HL-60/S4 (cell line): ENCODE measurements around the gene FRMD8.

ENCODE experiments used
- in situ Hi-C: fragments of 300-500 bp; cut with MboI; formaldehyde crosslinking; loops from 2 replicates; pipeline ENCODE4 v1.14.3; 2022; ENCODE audit warnings: low sequenced_read_pairs

Gene FRMD8

GRCh38 chr11:65423516-65424204, 37.2 kb downstream of the FRMD8 start:
- in situ Hi-C loops, result no loop called here

DNA sequence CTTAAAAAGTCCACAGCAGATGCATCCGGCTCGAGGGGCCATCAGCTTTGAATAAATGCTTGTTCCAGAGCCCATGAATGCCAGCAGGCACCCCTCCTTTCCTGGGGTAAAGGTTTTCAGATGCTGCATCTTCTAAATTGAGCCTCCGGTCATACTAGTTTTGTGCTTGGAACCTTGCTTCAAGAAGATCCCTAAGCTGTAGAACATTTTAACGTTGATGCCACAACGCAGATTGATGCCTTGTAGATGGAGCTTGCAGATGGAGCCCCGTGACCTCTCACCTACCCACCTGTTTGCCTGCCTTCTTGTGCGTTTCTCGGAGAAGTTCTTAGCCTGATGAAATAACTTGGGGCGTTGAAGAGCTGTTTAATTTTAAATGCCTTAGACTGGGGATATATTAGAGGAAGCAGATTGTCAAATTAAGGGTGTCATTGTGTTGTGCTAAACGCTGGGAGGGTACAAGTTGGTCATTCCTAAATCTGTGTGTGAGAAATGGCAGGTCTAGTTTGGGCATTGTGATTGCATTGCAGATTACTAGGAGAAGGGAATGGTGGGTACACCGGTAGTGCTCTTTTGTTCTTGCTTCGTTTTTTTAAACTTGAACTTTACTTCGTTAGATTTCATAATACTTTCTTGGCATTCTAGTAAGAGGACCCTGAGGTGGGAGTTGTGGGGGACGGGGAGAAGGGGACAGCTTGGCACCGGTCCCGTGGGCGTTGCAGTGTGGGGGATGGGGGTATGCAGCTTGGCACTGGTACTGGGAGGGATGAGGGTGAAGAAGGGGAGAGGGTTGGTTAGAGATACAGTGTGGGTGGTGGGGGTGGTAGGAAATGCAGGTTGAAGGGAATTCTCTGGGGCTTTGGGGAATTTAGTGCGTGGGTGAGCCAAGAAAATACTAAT, 38.0 kb downstream of the FRMD8 start:
- in situ Hi-C loops, result no loop called here

GRCh38 chr11:65425105-65425970, 38.9 kb downstream of the FRMD8 start:
- in situ Hi-C loops, result no loop called here

GRCh38 chr11:65425971-65426838, 39.8 kb downstream of the FRMD8 start:
- in situ Hi-C loops, result no loop called here

DNA sequence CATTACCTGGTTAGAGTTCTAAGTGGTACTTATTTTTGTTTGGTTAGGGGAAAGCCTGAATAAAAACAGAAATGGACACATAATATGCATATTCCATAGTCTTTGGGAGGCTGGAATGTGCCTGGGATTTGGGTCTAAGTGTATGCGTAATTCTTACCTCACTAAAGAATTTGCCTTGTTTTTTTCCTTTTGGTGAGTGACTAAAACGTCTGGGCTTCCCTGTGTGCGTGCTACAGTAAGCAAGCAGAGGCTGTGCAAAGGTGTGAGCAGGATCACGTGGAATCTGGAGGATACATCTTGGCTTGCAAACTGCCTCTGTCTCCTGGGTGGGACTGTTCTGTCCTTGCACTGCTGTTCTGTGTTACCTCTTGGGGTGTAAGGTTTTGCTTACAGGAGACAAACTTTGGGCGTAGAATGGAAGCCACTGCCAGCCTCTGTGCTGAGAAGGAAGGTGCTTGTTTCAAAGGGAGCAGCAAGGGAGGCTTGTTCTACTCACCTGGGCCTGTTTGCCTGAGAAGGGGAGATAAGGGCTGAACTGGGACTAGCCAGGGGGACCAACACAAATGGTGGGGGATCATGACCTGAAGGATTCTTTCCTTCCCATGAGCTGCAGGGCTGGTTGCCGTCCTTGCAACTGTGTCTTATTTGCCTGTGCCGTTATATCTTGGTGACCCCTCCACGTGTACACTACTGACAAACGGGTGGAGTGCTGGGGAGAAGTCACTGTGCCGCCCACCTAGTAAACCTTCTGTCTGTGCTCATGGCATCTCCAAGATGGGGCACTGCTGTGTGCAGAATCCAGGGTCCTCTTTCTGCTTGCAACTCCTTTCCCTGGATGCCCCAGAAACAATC, 40.6 kb downstream of the FRMD8 start:
- in situ Hi-C loops, result no loop called here

DNA sequence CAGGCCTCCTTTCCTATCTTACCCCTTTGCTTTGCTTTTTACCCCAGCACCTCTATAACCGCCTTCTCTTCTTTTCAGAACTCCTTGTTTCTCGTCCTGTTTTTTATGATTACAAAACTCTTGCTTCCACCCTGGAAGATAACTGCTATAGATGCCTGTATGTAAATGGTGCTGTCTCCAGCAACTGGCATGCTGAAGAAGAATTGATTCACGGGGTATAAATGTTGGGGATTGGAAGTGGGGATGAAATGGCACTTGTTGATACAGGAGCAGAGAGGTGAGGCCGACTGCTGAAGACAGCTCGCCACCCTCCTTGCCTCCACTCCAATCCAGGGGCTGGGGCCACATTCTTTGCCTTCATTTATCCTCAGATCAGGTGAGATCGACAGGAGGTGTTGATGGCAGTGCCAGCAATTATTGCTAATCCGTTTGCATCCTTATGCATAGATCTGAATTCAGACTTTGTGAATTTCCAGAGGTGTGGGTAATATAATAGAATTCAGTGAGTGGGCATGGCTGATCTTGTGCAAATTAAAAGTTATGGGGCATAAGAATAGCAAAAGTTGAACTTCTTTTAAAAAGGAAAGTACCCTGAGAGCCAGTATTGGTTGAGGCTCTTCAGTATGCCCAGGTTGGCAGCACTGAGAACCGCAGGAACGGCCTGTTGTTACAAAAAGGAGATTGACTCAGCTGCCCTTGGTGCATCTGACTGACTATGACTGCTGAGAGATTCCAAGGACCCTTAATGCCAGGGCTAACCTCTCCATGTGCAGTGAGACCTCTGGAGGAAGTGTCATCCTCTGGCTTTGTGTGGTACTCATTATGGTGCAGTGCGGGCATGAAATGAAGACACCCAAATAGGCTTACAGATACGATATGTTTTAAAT, 41.5 kb downstream of the FRMD8 start:
- in situ Hi-C loops, result no loop called here

- in situ Hi-C loops, result no loop called here
Measured at GRCh38 chr11:65428578-65429067, 42.2 kb downstream of the FRMD8 start.

- in situ Hi-C loops, result no loop called here
Measured at GRCh38 chr11:65429068-65429681, 42.7 kb downstream of the FRMD8 start.

GRCh38 chr11:65429724-65430405, 43.4 kb downstream of the FRMD8 start:
- in situ Hi-C loops, result no loop called here

GRCh38 chr11:65430406-65431217, 44.2 kb downstream of the FRMD8 start:
- in situ Hi-C loops, result no loop called here

GRCh38 chr11:65431451-65432099, 45.1 kb downstream of the FRMD8 start:
- in situ Hi-C loops, result no loop called here

DNA sequence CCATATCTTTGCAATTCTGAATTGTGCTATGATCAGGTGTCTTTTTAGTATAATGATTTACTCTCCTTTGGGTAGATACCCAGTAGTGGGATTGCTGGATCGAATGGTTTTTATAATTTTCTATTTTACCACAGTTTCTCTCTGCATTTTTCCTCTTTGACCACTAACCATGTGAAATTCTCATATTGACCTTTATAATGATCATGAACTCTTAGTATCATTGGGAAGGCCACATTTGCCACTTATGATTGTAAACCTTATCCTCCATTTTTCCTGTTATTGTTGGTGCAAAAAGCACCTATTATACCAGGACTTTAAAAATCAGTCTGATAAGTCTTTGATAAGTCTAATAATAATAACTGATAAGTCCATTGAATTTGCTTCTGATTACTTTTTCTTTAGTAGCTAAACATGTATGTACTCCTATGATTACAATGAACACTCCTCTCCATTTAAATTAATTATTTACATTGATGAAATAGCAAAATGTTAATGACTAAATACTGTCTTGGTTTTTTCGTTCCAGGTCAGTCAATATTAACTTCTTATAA, 45.7 kb downstream of the FRMD8 start:
- in situ Hi-C loops, result no loop called here

- in situ Hi-C loops, result no loop called here
Measured at GRCh38 chr11:65432686-65433582, 46.5 kb downstream of the FRMD8 start.

- in situ Hi-C loops, result no loop called here
Measured at GRCh38 chr11:65433657-65434056, 47.2 kb downstream of the FRMD8 start.
